H1 (cell line): Measurements from ENCODE around the gene PPEF2.

Experiments
- BACH1 ChIP-seq: IDR thresholded peaks from 2 replicates; pipeline ENCODE4 v1.6.1; 2012; ENCODE audit warnings: low read length, improper control_type of control experiment
- CBX5 ChIP-seq: fragments of 300-800, 300-1000 bp; sonication (generic); IDR thresholded peaks from 2 replicates; pipeline ENCODE4 v1.7.1; 2016; ENCODE audit warnings: antibody characterized with exemption, low read length, low read depth
- CHD2 ChIP-seq: IDR thresholded peaks from 2 replicates; pipeline ENCODE4 v1.6.1; 2012; ENCODE audit warnings: low read length, improper control_type of control experiment
- CTCF ChIP-seq, 3 experiments: IDR thresholded peaks; 1 replicate in 2 of 3; 2 replicates in 1 of 3; pipeline versions ENCODE4 v1.5.1 to v1.6.1; 2011; ENCODE audit warnings: low read length in 3 of 3, mild to moderate bottlenecking in 3 of 3, inconsistent platforms in 2 of 3, low read depth in 1 of 3, moderate library complexity in 1 of 3; ENCODE audit not compliant: insufficient read depth in 1 of 3; ENCODE audit errors: control extremely low read depth in 1 of 3
- EP300 ChIP-seq, 2 experiments: IDR thresholded peaks; 1 replicate in 1 of 2; 2 replicates in 1 of 2; pipeline ENCODE4 v1.6.1; 2011 to 2012; ENCODE audit warnings: low read depth in 2 of 2, low read length in 2 of 2, mild to moderate bottlenecking in 2 of 2, borderline replicate concordance in 1 of 2, inconsistent platforms in 1 of 2, moderate library complexity in 1 of 2
- EZH2 ChIP-seq: fragments of 200-600 bp; sonication (generic); IDR thresholded peaks from 2 replicates; pipeline ENCODE4 v1.7.1; 2012; ENCODE audit warnings: low read depth, mild to moderate bottlenecking, moderate library complexity, low read length, inconsistent platforms; ENCODE audit not compliant: severe bottlenecking
- MAFK ChIP-seq: IDR thresholded peaks from 2 replicates; pipeline ENCODE4 v1.6.1; 2012; ENCODE audit warnings: low read depth, mild to moderate bottlenecking, improper control_type of control experiment, low read length
- PHF8 ChIP-seq: fragments of 200-600 bp; sonication (generic); conservative IDR thresholded peaks from 2 replicates; pipeline ENCODE4 v1.7.1; 2012; ENCODE audit warnings: low read depth, mild to moderate bottlenecking, inconsistent platforms, low read length, moderate library complexity
- RNF2 ChIP-seq: fragments of 200-900, 300-1000 bp; sonication (generic); IDR thresholded peaks from 2 replicates; pipeline ENCODE4 v1.7.1; 2016; ENCODE audit warnings: borderline replicate concordance, low read depth, mild to moderate bottlenecking, antibody characterized with exemption, low read length; ENCODE audit not compliant: poor library complexity, severe bottlenecking; ENCODE audit errors: missing control alignments
- SP4 ChIP-seq: IDR thresholded peaks from 2 replicates; pipeline ENCODE4 v1.6.1; 2012; ENCODE audit warnings: low read length, inconsistent platforms
- SRF ChIP-seq: IDR thresholded peaks from 2 replicates; pipeline ENCODE4 v1.6.1; 2011; ENCODE audit warnings: mild to moderate bottlenecking, low read depth, low read length, moderate library complexity
- SUZ12 ChIP-seq: fragments of 200-600 bp; sonication (generic); IDR thresholded peaks from 2 replicates; pipeline ENCODE4 v1.6.1; 2012; ENCODE audit warnings: mild to moderate bottlenecking, inconsistent platforms, low read length, moderate library complexity, mixed read lengths
- TAF1 ChIP-seq: IDR thresholded peaks from 2 replicates; pipeline ENCODE4 v1.6.1; 2011; ENCODE audit warnings: mild to moderate bottlenecking, low read depth, low read length
- TF ChIP-seq, protein P1 (sequence below): IDR thresholded peaks from 2 replicates; pipeline ENCODE4 v1.6.1; 2011; ENCODE audit warnings: low read length, improper control_type of control experiment

GRCh38 chr4:75924309-75924827, 22.1 kb upstream of the PPEF2 start:
- no peak for TF ChIP-seq CTCF (IDR thresholded peaks at IDR 0.05; ENCODE audit: control extremely low read depth in 1 of 3, insufficient read depth in 1 of 3, low read depth in 1 of 3, low read length in 3 of 3)
- TF ChIP-seq EZH2: no peak
- no peak for TF ChIP-seq SUZ12
- TF ChIP-seq PHF8: no peak
- no peak for TF ChIP-seq CHD2
- no peak for TF ChIP-seq TAF1
- TF ChIP-seq, protein P1, sequence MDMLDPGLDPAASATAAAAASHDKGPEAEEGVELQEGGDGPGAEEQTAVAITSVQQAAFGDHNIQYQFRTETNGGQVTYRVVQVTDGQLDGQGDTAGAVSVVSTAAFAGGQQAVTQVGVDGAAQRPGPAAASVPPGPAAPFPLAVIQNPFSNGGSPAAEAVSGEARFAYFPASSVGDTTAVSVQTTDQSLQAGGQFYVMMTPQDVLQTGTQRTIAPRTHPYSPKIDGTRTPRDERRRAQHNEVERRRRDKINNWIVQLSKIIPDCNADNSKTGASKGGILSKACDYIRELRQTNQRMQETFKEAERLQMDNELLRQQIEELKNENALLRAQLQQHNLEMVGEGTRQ: no peak
- no peak for TF ChIP-seq CBX5
- TF ChIP-seq SP4: no peak
- no peak for TF ChIP-seq MAFK
- no peak for TF ChIP-seq EP300 (IDR thresholded peaks at IDR 0.05; ENCODE audit: borderline replicate concordance in 1 of 2, low read depth in 2 of 2, low read length in 2 of 2)
- TF ChIP-seq RNF2: no peak
- no peak for TF ChIP-seq SRF
- no peak for TF ChIP-seq BACH1
